Measurements from ENCODE around the gene NHLH1.

NHLH1 gene

DNA sequence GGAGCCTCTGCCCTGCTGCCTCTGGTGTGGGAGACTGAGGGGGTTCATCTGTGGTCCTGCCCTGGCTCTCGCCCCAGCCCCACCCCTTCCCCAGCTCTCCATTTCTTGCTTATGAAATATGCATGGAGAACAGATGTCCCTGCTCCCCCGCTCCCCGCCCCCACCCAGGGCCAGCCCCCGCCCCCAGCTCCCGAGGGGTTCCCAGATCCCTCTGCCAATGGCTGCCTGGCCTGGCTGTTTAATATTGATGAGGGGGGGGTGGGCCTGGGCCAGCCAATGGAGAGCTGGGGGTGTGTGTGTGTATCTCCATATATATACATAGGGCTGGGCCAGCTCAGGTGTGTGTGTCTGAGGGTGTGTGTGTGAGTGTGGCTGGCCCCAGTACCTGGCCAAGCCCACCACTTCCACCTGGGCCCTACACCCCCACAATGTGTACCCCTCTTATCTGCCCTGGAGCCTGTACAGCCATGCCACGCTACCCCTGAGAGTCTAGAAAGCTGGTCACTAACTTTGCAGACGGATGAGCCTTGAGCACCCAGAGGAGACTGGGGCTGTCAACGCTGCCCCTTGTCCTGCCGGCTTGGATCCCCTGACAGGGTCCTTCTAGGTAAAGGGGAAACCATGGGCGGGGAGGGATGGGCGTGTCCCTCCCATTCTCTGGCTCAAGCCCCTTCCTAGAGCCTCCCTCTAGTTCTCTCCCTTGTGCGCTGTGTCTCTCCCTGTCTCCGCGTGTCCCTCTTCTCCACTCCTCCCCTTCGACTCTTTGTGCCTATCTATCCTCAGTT is at the start of gene NHLH1:
Gene NHLH1 (plus strand): TSS at position 341 of the 785 bp plus-strand sequence. CDS start 3,661 bp downstream, outside the sequence.
- no peak for DNase-seq

DNA sequence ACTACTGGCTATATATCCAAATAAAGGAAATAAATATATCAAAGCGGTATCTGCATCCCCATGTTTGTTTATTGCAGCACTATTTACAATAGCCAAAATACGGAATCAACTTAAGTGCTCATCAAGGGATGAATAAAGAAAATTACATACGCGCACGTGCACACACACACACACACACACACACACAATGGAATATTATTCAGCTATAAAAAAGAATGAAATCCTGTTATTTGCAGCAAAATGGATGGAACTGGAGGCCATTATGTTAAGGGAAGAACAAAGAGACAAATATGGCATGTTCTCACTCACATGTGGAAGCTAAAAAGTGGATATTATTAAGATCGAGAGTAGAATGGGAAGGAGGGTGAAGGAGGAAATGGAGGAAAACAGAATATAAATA is 44.0 kb upstream of the NHLH1 start:
- no peak for DNase-seq

DNA sequence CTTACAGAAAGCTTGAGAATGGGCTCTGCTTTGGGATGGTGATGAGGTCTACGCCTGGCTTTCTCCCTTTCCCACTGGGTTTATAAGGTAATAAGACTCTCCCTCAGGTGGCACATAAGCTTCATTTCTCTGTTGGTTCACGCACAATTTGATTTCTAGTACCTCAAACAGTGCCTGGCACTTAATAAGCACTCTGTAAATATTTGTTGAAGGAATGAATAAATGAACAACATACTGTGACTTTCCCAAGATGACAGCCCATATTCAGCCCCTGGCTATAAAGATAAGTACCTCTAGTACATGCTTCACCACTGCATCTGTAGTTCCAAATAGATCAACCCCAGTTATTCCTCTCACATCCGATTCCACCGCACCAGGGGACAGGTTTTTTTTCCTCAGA is 41.6 kb upstream of the NHLH1 start:
- no peak for DNase-seq

DNA sequence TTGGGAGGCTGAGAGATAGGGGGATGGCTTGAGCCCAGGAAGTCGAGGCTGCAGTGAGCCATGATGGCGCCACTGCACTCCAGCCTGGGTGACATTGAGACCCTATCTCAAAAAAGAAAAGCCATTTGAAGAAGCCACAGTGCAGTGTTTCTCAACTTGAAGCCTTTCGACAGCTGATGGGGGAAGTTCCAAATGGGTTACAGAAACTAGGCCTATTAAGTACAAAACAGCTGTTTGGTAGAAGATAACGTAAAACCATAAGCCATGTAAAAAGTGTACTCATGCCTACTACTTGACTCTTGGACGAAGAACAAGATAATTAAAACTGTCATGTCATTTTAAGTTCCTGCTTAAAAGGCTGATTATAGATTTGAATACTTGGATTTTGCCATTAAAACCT is 40.5 kb upstream of the NHLH1 start:
- no peak for DNase-seq

DNA sequence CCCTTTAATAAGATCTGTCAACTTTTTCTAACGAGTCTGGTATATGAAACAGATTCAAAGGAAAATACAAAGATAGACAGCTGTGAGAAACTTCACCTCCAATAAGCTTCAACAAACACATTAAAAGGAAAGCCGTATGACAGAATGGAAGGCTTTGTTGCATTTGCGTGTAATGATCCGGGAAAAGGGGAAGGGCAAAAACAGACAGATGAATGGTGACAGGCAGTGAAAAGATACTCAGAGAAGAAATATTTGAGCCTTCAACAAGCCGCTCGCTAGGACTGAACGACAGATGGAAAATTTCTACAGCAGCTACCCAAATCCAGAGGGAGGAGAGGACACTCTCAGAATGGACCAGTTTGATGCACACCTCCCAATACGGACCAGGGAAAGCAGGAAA is 38.7 kb upstream of the NHLH1 start:
- no peak for DNase-seq

DNA sequence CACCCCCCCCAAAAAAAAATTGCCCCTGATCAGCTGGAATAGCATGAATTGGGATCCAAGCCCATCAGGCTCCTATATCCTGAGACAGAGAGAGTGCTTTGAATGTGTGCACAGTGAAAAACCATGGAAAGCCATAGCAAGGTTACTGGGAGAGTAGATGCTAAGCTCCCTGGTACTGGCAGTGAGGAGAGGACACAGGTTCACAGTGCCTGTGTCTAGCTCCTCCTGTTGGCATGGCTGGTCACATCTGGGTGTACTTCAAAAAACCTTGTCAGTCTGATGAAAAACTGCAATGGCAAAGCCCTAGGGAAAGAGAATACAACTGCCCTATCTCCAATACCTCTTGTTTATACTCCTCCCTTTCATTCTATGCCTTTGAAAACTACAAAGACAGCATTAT is 36.8 kb upstream of the NHLH1 start:
- DNase-seq: no peak

DNA sequence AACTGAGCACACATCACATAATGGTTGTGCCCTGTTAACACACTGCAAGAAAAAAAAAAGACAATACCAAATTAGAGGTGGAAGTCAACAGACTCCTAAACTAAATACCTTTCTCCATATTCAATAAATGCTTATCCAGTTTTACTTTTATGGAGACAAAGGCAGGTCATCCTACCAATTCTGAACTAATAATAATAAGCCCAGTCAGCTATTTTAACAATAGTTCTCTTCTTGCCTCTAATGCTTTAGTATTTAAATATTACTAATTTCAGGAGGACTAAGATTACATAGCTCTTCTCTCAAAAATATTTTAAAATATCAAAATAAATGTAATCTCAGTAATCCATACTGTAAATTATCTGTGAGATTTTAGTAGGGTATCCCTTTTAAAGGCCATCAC is 34.4 kb upstream of the NHLH1 start:
- no peak for DNase-seq

DNA sequence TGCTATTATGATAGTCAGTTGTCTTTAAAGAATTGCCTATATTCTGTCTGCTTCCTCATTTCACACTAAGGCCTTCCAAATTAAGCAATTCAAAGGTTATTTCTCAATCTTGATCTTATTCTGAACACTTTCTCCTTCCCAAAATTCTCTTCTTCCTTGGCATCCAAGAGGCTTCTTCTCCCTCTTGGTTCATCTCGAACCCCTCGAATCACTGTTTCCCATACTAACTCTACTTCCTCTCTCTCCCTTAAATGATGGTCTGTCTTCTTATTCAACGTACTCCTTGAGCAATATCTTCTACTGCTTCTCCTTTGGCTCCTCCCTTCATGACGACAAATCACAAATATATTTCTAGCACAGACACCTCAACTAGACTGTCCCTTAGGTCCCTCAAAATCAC is 28.3 kb upstream of the NHLH1 start:
- DNase-seq: no peak

DNA sequence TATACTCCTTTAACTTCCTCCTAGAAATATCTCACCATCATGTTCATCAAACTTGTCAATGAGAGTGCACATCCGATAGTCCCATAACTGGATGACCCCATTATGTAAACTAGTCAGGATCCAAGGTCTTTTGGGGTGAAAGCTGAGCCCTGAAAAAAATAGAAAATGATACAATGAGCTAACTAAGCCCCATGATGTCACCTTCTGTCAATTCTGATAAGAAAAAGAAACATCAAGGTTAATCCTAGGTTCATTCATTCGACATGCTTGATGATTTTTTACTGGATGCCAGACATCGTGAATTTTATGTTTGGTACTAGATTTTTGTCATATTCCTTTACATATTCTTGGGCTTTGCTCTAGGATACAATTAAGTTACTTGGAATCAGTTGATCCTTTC is 26.7 kb upstream of the NHLH1 start:
- no peak for DNase-seq

DNA sequence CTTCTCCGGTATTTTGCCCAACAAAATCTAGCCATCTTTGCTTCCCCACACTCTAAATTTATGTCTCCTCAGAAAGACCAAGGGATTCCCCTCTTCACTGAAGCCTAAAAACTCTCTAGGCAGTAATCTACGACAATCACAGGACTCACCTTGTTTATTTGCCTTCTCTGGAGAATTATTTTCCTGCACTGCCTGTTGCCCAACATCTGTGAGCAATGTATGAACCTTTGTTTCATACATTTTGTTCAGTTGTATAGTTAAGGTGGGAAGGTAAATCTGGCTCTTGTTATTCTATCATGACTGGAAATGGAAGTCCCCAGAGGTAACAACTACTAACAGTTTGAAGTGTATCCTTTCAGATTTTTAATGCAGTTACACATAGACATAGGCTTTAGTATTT is 26.0 kb upstream of the NHLH1 start:
- DNase-seq: no peak

DNA sequence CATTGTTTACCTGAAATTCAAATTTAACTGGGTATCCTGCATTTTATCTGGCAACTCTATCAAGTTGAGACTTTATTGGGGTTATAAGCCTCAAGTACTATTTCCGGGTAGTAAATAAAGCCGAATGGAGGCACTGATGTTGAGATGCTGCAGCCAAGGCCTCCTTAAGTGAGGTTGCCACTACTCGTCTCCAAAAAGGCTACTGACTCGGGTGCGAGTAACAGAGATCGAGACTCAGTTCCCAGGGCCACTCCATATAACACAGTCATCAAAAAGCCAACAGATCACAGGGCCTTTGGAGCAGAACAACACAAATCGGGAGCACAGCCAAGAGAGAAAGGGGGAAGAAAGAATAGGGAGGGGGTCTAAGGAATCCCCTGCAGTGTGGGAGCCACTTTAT is 24.3 kb upstream of the NHLH1 start:
- peak; percentile 7 for DNase-seq

DNA sequence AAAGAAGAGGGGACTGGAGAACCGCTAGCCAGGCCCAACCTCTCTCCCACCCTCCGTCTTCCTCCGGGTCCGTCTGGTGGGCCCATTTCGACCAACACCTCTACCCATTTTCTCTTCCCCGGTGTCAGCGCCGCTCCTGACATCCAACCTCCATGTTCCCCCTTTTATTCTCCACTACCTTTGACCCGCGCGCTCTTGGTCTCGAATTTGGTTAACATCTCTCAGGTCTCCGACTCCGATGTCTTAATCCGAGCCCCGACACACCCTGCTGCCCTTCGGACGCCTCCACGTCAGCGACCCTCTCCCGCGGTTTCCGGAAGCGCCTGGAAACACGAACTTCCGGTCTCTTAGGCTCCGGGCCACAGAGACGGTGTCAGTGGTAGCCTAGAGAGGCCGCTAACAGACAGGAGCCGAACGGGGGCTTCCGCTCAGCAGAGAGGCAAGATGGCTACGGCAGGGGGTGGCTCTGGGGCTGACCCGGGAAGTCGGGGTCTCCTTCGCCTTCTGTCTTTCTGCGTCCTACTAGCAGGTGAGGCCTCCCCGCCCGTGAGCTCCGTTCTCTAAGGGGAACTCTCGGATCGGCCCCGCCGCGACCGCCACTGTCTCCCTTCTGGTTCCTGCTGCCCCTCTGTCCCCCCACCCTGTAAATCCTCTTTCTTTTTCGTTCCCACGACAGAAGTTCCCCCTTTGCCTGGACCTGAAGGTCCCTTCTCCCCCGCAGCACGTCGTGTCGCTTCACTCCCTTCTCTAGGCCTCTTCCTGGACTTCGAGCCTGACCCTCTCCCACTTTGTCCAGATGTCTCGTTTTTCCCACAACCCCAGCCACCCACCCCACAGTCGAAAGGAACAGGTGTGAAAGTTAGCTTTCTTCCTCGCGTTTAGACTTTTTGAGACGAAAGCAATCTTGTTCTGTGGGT is 23.7 kb upstream of the NHLH1 start, which contains the start of the genes COPA and NCSTN:
Gene COPA (minus strand): TSS at position 298 of the 917 bp plus-strand sequence. CDS start 80 bp downstream, at position 218.
Gene NCSTN (plus strand): TSS at position 431 of the 917 bp plus-strand sequence. CDS start 14 bp downstream, at position 445.
- peak; percentile 89 for DNase-seq

DNA sequence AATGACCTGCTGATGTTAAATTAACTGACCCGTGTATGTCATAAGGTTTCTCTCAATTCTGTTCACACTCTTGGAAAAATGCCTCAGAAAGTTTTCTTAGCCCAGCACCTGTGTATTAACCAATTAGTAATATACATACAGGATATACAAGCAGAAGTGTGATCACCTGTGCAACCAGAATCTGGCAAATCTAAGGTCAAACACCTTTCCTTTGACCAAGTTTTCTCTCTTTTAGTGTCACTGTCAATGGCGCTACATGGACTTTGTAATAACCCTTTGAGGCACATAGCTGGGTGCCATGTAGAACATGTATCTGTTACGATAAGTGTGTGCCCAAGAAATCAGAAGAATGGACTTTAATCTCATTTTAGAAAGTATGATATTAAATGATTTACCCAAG is 22.6 kb upstream of the NHLH1 start:
- DNase-seq: no peak

DNA sequence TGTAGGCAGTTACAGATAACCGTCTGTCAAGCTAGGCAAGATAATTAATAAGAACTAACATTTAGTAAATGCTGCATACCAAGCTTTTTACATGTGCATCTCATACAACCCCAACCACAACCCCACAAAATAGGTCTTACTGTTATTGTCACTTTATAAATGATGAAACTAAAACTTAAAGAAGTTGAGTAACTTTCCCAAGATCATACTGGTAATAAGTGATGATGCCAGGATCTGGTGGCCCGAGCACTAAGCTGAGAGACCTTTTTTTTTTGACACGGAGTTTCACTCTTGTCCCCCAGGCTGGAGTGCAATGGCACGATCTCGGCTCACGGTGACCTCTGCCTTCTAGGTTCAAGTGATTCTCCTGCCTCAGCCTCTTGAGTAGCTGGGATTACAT is 21.9 kb upstream of the NHLH1 start:
- DNase-seq: no peak

DNA sequence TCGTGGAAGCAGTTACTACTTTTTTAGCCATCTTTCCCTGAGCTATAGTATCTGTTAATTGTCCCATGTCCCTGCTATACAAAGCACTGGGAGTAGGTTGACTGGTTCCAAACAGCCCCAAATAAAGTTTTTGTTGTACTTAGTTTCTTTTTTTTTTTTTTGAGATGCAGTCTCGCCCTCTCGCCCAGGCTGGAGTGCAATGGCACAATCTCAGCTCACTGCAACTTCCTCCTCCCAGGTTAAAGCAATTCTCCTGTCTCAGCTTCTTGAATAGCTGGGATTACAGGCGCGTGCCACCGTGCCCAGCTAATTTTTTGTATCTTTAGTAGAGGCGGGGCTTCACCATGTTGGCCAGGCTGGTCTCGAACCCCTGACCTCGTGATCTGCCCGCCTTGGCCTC is 20.4 kb upstream of the NHLH1 start:
- no peak for DNase-seq

DNA sequence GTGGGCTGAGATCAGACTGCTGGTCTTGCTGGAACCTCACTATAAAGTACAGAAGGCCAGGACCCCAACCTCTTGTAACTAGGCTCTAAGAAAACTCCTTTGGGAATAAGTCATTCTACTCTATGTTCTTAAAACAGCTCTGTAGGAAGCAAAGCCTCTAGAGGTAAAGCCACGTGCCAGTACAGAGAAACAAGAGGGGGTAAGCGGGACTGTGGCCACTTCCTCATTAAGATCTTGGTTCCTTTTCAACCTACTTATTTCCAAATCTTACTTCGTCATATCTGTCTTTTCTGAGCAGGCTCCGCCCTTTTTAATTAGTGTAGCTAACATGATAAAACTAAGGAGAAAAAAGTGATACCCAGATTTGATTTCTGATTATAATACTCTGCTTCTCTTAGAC is 19.9 kb upstream of the NHLH1 start:
- no peak for DNase-seq

DNA sequence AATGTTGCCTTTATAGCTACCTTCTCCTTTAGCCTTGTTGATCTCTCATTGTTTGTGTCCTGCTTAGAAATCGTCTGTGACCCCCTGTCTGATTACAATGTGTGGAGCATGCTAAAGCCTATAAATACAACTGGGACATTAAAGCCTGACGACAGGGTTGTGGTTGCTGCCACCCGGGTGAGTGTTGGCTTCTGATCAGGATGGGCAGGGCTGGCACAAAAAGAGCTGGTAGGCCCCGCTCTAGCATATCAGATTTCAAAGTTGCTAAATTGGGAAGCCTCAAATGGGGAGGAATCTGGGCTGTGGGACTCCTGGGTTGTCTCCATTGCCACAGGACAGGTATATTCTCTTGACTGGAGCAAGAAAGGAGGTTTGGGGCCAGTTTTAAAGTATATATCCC is 15.2 kb upstream of the NHLH1 start:
- DNase-seq: no peak

DNA sequence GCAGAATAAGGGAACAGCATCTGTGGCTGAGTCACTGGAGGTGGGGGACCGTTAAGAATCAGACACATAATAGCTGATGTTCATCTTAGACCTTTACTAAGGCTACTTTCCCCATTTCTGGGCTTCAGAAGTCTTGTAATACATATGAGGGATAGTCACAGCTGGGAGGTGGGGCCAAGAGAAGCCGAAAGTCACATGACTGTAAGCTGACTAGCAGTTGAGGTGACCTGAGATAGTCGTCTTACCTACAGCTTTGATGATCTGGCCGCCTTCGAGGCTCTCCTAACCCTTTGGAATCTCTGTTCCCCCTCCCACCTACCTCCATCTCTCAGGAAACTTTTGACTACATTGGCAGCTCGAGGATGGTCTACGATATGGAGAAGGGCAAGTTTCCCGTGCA is 14.3 kb upstream of the NHLH1 start:
- no peak for DNase-seq

DNA sequence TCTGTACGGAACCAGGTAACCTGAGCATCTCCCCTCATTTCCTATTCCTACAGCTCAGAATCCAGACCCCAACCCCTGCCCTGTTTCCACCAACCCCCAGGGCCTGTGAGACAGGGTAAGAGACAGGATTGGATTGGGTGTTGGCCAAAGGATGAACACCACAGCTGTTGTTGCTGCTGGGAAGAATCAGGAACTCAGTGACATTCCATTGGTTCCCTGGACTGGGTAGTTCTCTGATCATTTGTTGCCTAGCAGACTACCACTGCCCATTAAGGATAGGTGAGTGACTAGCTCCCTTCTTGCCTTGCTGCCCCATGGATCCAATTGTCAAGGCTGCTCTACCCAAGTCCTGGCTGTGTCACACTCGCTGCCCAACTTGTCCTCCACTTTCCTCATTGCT is 13.6 kb upstream of the NHLH1 start:
- no peak for DNase-seq

DNA sequence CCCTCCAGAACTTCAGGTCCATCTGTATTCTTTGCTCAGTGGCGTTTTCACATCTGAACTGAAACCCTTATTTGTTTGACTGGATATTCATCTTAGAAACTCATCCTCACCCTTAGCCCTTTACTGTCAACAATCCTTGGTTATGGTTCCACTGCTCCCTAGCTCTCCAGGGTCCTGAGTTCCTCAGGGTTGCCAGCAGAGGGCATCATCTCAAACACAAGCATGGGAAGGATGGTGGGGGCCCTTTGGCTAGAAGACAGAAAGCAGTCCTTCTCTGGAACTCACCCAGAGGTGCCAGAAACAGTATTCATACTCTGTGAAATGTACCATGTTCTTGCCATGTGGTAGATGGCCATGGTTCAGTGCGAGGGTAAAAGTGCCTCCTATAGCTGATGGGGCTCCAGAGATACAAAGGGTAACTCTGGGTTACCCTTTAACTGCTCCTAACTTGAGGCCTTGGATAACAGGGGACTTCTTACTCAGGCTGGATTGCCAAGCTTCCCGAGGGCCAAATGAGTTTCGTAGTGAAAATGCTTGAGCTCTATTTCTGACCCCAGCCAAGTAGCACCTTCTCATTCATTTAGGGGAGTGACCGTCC is 12.4 kb upstream of the NHLH1 start:
- peak; percentile 22 for DNase-seq

DNA sequence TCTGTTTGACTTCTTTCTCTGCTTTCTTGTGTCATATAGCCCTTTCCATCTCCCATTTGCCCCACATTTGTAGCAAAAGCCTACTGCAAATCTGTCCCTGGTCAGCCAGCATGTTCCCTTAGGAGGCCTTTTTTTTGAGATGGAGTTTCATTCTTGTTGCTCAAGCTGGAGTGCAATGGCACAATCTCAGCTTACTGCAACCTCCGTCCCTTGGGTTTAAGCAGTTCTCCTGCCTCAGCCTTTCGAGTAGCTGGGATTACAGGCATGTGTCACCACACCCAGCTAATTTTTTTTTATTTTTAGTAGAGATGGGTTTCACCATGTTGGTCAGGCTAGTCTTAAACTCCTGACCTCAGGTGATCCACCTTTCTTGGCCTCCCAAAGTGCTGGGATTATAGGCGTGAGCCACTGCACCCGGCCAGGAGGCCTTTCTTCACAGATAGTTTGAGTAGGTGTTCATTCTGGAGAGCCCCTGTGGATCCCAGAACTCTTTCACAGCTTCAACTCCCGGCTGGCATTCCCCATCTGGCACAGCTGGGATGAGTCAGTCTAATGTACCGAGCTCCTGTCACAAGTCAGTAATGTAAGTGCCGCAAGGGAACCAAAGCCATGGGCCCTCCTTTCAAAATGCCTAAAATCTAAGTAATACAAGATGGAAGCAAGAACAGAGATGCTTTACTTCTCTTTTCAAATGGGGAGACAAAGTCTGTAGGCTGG is 9.4 kb upstream of the NHLH1 start:
- DNase-seq: no peak

DNA sequence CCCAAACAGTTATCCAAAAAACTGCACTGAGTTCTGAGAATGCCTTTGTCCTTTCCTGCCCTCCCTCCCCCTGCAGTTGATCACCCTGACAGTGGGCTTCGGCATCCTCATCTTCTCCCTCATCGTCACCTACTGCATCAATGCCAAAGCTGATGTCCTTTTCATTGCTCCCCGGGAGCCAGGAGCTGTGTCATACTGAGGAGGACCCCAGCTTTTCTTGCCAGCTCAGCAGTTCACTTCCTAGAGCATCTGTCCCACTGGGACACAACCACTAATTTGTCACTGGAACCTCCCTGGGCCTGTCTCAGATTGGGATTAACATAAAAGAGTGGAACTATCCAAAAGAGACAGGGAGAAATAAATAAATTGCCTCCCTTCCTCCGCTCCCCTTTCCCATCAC is 8.8 kb upstream of the NHLH1 start:
- DNase-seq: no peak
